Measurements from ENCODE around the gene CCDC85C.

The CCDC85C gene

DNA sequence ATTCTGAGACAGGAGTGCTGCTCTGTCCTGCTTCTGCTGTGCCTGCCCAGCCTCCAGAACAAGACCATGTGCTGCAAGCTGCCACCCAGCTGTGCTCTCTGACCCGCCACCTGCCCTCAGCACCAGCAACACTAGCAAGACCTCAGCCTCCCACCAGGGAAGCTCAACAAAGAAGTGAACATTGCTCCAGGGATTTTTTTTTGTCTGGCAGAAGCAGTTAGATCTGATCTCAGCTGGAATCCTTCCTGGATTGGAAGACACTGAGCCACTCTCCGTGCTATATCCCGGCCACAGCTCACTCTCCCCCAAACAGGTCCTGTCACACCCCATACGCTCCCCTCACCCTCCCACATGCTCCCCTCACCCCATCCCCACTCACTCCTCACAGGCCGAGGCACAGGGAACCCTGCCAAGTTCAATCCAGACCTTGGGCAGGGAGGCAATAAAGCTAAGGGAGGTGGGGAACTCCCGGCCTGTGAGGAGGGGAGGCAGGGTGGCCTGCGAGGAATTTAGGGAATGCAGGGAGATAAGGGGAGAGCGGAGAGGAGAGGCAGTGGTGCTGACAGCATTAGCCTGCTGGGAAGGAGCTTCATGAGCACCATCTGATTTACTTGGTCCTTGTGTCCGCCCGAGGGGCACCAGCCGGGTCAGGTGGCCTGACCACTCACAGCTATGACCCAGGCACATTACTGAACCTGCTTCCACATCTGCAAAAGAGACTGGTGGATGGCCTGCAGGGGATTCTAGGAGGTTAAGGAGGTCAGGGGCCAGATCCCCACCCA lies 29.7 kb downstream of the CCDC85C start:
- TF ChIP-seq, protein P1, sequence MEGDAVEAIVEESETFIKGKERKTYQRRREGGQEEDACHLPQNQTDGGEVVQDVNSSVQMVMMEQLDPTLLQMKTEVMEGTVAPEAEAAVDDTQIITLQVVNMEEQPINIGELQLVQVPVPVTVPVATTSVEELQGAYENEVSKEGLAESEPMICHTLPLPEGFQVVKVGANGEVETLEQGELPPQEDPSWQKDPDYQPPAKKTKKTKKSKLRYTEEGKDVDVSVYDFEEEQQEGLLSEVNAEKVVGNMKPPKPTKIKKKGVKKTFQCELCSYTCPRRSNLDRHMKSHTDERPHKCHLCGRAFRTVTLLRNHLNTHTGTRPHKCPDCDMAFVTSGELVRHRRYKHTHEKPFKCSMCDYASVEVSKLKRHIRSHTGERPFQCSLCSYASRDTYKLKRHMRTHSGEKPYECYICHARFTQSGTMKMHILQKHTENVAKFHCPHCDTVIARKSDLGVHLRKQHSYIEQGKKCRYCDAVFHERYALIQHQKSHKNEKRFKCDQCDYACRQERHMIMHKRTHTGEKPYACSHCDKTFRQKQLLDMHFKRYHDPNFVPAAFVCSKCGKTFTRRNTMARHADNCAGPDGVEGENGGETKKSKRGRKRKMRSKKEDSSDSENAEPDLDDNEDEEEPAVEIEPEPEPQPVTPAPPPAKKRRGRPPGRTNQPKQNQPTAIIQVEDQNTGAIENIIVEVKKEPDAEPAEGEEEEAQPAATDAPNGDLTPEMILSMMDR (conservative IDR thresholded peaks at IDR 0.05; ENCODE audit: low read length): no peak
- peak; percentile 66 for DNase-seq (ENCODE audit: low read depth)
- no peak overlapping the region for H3K4me3 ChIP-seq (ENCODE audit: low read length)

DNA sequence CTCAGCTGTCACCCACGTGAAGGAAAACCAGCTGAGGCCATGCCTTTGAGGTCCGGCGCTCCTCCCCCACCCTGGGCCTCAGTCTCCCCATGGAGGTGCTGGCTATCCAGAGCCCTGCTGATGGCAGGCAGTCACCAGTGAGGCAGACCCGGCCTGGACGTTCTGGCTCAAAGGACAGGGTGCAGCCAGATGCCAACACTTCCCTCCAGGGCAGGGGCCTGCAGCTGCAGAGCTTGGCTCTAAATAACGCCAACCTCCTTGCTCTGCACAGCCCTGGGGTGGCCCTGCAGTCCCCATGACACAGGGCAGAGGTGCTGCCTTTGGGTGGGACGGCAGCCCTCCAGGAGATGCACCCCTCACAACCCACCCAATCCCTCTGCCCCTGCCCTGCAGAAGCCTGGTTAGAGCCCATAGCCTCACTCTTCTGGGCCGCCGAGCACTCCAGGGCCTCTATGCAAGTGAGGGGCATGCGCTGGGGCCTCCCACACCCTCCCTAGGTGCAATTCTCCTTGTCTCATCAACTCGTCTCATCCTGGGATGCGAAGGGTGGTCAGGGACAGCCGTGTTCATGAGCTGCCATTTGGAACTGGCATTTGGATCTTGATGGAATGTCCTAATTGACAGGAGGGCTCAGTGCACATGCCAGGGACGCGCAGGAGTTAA lies 30.4 kb downstream of the CCDC85C start:
- no peak overlapping the region for H3K4me3 ChIP-seq (ENCODE audit: low read length)
- TF ChIP-seq, protein P1 (conservative IDR thresholded peaks at IDR 0.05; ENCODE audit: low read length): no peak

DNA sequence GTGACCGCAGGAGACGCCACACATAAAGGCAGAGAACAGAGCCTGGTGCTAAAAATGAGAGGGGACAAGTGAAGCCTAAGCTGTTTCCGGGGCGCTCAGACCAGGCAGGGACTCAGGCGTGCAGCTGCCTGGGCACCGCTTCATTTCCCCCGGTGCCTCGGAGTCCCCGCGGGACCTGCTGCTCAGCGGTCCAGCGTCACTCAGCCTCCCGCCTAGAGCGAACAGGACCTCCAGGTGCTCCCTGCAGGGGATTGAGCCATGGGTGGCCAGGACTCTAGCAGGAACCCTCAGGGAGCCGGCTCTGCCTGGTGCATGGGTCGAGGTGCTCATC lies 31.0 kb downstream of the CCDC85C start:
- H3K4me3 ChIP-seq (ENCODE audit: low read length): no peak overlapping the region
- TF ChIP-seq, protein P1 (conservative IDR thresholded peaks at IDR 0.05; ENCODE audit: low read length): no peak

More for the DNA sequence above, 30.4 kb downstream of the CCDC85C start:
- no peak for DNase-seq (ENCODE audit: low read depth)

DNA sequence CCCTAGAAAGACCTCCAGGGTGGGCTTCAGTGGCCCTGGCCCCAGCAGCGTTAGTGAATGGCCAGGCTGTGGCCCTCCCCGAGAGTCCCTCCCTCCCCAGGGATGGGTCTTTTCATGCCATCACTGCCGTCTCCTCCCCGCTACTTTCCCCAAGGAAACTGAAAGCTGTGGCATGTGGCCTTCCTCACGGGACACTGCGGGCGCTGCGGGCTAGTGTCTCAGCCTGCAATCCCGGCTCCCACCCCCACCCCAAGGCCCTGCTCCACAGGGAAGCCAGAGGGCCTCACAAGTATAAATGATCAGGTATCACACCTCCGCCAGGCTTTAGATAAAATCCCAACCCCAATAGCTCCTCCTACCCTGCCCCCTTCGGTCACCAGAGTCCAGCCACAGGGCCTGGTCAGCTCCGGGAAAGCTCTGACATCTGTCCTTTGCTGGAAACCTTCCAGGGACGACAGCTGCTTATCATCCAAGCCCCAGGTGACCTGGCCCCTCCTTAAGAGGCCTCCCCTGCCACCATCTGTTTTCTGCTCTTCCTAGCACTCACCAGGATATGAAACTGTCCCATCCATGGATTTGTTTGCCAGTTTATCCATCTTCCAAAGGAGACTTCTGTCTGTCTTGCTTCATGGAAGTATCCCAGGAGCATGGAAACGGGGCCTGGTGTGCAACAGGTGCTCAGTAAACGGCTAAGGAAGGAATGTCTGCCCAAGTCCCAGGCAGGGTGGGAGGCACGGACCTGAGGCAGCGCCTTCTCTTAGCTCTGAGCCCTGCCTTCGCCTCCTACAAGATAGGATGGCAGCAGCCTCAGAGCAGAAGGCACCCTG lies 31.6 kb downstream of the CCDC85C start:
- TF ChIP-seq, protein P1 (conservative IDR thresholded peaks at IDR 0.05; ENCODE audit: low read length): no peak
- H3K4me3 ChIP-seq (ENCODE audit: low read length): no peak overlapping the region
- no peak for DNase-seq (ENCODE audit: low read depth)

More for the DNA sequence above, 31.0 kb downstream of the CCDC85C start:
- no peak for DNase-seq (ENCODE audit: low read depth)

DNA sequence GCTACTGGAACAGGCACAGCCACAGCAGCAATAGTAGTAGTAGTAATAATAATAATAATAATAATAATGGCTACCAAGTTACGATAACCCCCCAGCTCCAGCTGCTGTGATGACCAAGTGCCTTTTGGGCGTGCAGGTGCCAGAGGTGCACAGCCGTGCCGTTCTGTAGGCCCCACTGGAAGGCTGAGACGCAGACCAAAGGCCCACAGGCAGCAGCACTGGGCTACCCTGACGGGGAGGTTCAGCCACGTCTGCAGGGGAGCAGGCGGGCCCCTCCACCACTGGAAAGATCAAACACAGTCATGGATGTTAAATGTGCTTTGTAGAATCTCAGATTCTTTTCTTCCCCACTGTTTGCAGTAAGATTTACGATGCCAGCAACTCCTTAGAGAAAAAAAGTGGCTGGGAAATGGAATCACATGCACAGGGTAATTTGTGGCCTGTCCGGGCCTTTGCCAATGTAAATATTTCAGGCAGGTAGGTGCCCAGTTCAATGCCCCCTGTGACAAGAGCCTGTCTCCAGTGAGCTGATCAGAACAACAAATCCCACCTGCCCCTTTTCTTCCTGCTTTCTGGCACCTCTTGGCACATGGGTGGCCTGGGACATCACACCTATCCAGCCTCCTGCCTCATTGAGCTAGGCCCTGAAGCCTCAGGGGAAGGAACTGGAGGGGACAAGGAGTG lies 32.6 kb downstream of the CCDC85C start:
- TF ChIP-seq, protein P1 (conservative IDR thresholded peaks at IDR 0.05; ENCODE audit: low read length): no peak
- DNase-seq (ENCODE audit: low read depth): no peak
- no peak overlapping the region for H3K4me3 ChIP-seq (ENCODE audit: low read length)

DNA sequence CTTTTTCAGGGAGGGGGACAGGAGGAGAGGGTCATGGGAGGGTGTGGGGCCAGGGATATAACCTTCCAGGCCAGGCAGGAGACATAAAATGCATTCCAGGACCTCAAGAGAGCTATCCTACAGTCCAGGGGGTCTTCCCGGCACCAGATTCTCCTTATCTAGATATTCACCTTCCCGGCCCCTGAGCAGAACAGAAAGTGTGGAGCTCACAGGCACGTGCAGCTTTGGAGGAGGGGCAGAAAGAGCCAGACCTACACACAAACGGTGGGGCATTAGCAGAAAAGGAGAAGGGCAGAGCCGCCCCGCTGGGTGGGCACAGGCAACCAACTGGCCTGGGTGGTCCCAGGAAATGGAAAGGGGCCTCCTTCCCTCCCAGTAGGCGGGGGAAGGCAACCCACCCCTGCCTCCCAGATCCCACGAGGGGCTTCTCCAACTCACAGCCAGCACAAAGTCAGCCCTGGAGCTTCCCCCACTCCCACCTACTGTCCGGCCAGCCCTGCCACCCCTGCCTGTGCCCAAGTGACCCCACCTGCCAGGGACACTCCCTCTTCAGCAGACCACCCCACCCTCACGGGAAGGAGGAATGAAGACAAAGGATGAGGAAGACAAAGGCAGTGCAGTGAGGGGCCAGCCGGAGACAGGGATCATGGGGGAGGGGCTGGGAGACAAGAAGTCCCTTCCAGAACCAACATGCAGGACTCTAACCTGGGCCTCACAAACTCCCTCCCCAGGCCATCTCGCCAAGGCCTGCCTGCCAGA lies 33.3 kb downstream of the CCDC85C start:
- DNase-seq (ENCODE audit: low read depth): no peak
- TF ChIP-seq, protein P1 (conservative IDR thresholded peaks at IDR 0.05; ENCODE audit: low read length): no peak
- no peak overlapping the region for H3K4me3 ChIP-seq (ENCODE audit: low read length)
